ENCODE results near the gene REXO1.

GRCh38 chr19:1832046-1832663 lies 16.1 kb downstream of the REXO1 start:
- TF ChIP-seq ZSCAN29 (IDR thresholded peaks at IDR 0.05): no peak
- no peak for TF ChIP-seq CTCF (IDR thresholded peaks at IDR 0.05 in 2 of 3, conservative IDR thresholded peaks at IDR 0.05 in 1 of 3; ENCODE audit: insufficient read depth in 2 of 3, low read depth in 1 of 3, low read length in 3 of 3)
- TF ChIP-seq RAD21 (CRISPR knock-in tag; conservative IDR thresholded peaks at IDR 0.05 in 1 of 2, IDR thresholded peaks at IDR 0.05 in 1 of 2): no peak
- TF ChIP-seq HDGF (IDR thresholded peaks at IDR 0.05): no peak
- TF ChIP-seq POLR2AphosphoS5 (IDR thresholded peaks at IDR 0.05; ENCODE audit: control insufficient read depth, insufficient read depth, low read depth, low read length): no peak
- no peak for TF ChIP-seq BHLHE40 (IDR thresholded peaks at IDR 0.05; ENCODE audit: low read length)
- no peak for TF ChIP-seq FOXJ3 (CRISPR knock-in tag; IDR thresholded peaks at IDR 0.05)
- no peak for TF ChIP-seq ZBTB7A (IDR thresholded peaks at IDR 0.05; ENCODE audit: borderline replicate concordance, control insufficient read depth, low read depth, low read length)
- no peak for TF ChIP-seq ZNF121 (CRISPR knock-in tag; conservative IDR thresholded peaks at IDR 0.05)
- no peak for TF ChIP-seq HDAC6 (IDR thresholded peaks at IDR 0.05; ENCODE audit: low read depth, low read length)
- no peak for TF ChIP-seq EHMT2 (IDR thresholded peaks at IDR 0.05)
- TF ChIP-seq DPF2 (IDR thresholded peaks at IDR 0.05): no peak
- TF ChIP-seq, protein P1, sequence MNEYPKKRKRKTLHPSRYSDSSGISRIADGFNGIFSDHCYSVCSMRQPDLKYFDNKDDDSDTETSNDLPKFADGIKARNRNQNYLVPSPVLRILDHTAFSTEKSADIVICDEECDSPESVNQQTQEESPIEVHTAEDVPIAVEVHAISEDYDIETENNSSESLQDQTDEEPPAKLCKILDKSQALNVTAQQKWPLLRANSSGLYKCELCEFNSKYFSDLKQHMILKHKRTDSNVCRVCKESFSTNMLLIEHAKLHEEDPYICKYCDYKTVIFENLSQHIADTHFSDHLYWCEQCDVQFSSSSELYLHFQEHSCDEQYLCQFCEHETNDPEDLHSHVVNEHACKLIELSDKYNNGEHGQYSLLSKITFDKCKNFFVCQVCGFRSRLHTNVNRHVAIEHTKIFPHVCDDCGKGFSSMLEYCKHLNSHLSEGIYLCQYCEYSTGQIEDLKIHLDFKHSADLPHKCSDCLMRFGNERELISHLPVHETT (CRISPR knock-in tag; conservative IDR thresholded peaks at IDR 0.05 in 1 of 2, IDR thresholded peaks at IDR 0.05 in 1 of 2): no peak

Measured in K562 (cell line).